Stomach (tissue), 9 donors: ENCODE results near the gene JAG2. TPM values are rescaled to one million over a fixed set of nuclear protein-coding genes. Genes with fewer than 3 reads are reported as not detected.
A peak's percentile ranks its signal among the peaks of the same experiment; 100 is the strongest.

Source experiments
- DNase-seq, 2 donors: peaks; one replicate each; pipeline versions ENCODE4 v3.0.0 to v3.0.0-alpha.2; 2013 to 2019
- H3K27ac ChIP-seq, 5 donors: fragments of 200-600 bp in 4 of 5; sonication (generic) in 4 of 5; one replicate each; pipeline ENCODE4 v1.5.1; 2013 to 2019; ENCODE audit warnings: mild to moderate bottlenecking in 1 of 5, moderate library complexity in 1 of 5
- H3K27me3 ChIP-seq, 3 donors: fragments of 200-600 bp; sonication (generic); one replicate each; pipeline ENCODE4 v1.5.1; 2017 to 2019; ENCODE audit warnings: mixed run types in 1 of 3
- H3K36me3 ChIP-seq, 4 donors: fragments of 200-600 bp; sonication (generic); 1 replicate in 3 of 4; 2 replicates in 1 of 4; pipeline ENCODE4 v1.5.1; 2016 to 2019
- H3K4me1 ChIP-seq, 4 donors: fragments of 200-600 bp; sonication (generic); one replicate each; pipeline ENCODE4 v1.5.1; 2016 to 2019
- H3K4me3 ChIP-seq, 4 donors: fragments of 200-600 bp; sonication (generic) in 3 of 4; one replicate each; pipeline ENCODE4 v1.5.1; 2016 to 2019; ENCODE audit warnings: mild to moderate bottlenecking in 1 of 4
- H3K9me3 ChIP-seq, 4 donors: fragments of 200-600 bp; sonication (generic); one replicate each; pipeline ENCODE4 v1.5.1; 2016 to 2019
- EP300 ChIP-seq: sonication (generic); formaldehyde crosslinking; IDR thresholded peaks from one replicate; pipeline ENCODE4 v1.6.1; 2017; ENCODE audit warnings: antibody characterized with exemption
- POLR2A ChIP-seq, 4 donors: fragments of 450-650 bp; IDR thresholded peaks; one replicate each; pipeline ENCODE4 v1.6.1; 2016; ENCODE audit warnings: antibody characterized with exemption in 4 of 4, control low read depth in 2 of 4, mild to moderate bottlenecking in 1 of 4, moderate library complexity in 1 of 4
- POLR2AphosphoS5 ChIP-seq, 3 donors: sonication (generic); formaldehyde crosslinking; IDR thresholded peaks; one replicate each; pipeline ENCODE4 v1.6.1; 2016; ENCODE audit warnings: antibody characterized with exemption in 3 of 3
- WGBS, 5 donors: extraction: QIAGEN DNeasy Blood & Tissue Kit in 3 of 5; methylation state at CpG; one replicate each; pipeline versions ENCODE4 v1.1.5 to v1.1.7; 2013 to 2018; 5-methylcytosine and 5-hydroxymethylcytosine counted together
- intact Hi-C: fragments of 100-400 bp; cut with DNase I; formaldehyde crosslinking; loops from one replicate; pipeline ENCODE4 v1.15.1; 2023; ENCODE audit warnings: low total_unique reads
- polyA plus RNA-seq, 3 donors: library from polyadenylated mRNA; stranded (reverse); fragments of 200-250 nt; gene quantifications; one replicate each; pipeline ENCODE4 v1.2.3, GENCODE V29; 2013
- total RNA-seq, 5 donors: library from RNA; depleted of rRNA; stranded (reverse); fragments of >200 nt; gene quantifications; one replicate each; pipeline versions ENCODE4 v1.1.0 to v1.2.3, GENCODE V29; 2014 to 2016
- TF ChIP-seq, protein P1 (sequence below), 7 experiments: fragments of 450-650 bp in 4 of 7; fragments of 200-600 bp in 3 of 7; sonication (generic) in 3 of 7; IDR thresholded peaks; one replicate each; pipeline ENCODE4 v1.5.1; 2016 to 2019; ENCODE audit warnings: antibody characterized with exemption in 7 of 7, control low read depth in 2 of 7, mild to moderate bottlenecking in 1 of 7
- donor health status: healthy with polysubstance abuse.
- donor health status: Bipolar disorder and iron deficiency.
- donor health status: healthy.

Gene JAG2
- total and polyA plus RNA-seq, 8 donors: 6.0 to 117 (median 15.6) TPM

DNA sequence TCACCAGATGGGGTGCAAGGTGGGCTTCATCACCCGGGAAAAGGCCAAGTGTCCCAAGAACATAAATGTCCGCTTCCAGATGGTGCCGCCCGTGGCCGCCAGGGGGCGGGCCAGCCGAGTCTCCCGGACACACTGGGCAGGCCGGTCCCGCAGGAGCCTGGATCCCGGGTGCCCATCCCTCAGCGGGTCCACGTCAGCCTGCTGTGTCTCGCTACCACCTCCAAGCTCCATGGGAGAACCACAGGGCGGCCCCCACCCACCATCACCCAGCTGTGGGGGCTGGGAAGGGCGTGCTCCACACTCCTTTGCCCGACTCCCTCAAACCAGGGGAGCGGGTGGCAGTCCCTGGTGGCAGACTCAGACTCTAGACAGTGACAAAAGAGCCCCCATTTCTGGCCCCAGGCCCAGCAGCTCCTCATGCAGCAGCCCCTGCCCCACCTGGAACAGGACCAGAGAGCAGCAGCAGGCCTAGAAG lies 34.5 kb upstream of the JAG2 start:
- Histone ChIP-seq H3K4me3 (no peak overlapping the region), H3K4me1 (peaks cover 31 to 66% (median 58%) of the 10 kb centered on the region in 4 donors), H3K36me3 (no peaks in the 10 kb centered on the region), H3K27me3 (peaks cover 4 to 51% (median 34%) of the 10 kb centered on the region in 3 donors), H3K27ac (no peak overlapping the region), H3K9me3 (no peaks in the 10 kb centered on the region)
- DNase-seq: peak; percentile 85 to 89
- WGBS, 5 donors: 5 to 14% (median 6%) methylated on average over 15 to 18 of the region's 18 CpGs
- TF ChIP-seq POLR2AphosphoS5 (IDR thresholded peaks at IDR 0.05) (peak in 1 of 3 donors; percentile 54), POLR2A (IDR thresholded peaks at IDR 0.05) (no peak), EP300 (no peak)
- TF ChIP-seq, protein P1, sequence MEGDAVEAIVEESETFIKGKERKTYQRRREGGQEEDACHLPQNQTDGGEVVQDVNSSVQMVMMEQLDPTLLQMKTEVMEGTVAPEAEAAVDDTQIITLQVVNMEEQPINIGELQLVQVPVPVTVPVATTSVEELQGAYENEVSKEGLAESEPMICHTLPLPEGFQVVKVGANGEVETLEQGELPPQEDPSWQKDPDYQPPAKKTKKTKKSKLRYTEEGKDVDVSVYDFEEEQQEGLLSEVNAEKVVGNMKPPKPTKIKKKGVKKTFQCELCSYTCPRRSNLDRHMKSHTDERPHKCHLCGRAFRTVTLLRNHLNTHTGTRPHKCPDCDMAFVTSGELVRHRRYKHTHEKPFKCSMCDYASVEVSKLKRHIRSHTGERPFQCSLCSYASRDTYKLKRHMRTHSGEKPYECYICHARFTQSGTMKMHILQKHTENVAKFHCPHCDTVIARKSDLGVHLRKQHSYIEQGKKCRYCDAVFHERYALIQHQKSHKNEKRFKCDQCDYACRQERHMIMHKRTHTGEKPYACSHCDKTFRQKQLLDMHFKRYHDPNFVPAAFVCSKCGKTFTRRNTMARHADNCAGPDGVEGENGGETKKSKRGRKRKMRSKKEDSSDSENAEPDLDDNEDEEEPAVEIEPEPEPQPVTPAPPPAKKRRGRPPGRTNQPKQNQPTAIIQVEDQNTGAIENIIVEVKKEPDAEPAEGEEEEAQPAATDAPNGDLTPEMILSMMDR (IDR thresholded peaks at IDR 0.05): peak in 6 of 7 experiments; percentile 85 to 97 (median 91)
- intact Hi-C loops: loop anchor here (5.0 to 10.0 kb wide), 2 partner anchors 82 to 149 kb away; no protein-coding TSS in a partner anchor

GRCh38 chr14:105201925-105202513 lies 33.4 kb upstream of the JAG2 start:
- H3K27me3 ChIP-seq: peaks cover 4 to 62% (median 43%) of the 10 kb centered on the region in 3 donors
- 45 to 60% (median 50%) methylated on average over 6 to 20 of the region's 20 CpGs for WGBS, 5 donors
- peaks cover 32 to 69% (median 59%) of the 10 kb centered on the region in 4 donors for H3K4me1 ChIP-seq
- H3K27ac ChIP-seq: peak overlapping the region in 4 of 5 donors; percentile 6 to 42 (median 23)
- no peak overlapping the region for H3K4me3 ChIP-seq
- intact Hi-C loops: loop anchor here (5.0 to 10.0 kb wide), 2 partner anchors 83 to 150 kb away; no protein-coding TSS in a partner anchor
- H3K9me3 ChIP-seq: no peaks in the 10 kb centered on the region
- DNase-seq: peak in 1 of 2 donors; percentile 48
- TF ChIP-seq POLR2A (IDR thresholded peaks at IDR 0.05): no peak
- TF ChIP-seq EP300: no peak
- TF ChIP-seq POLR2AphosphoS5 (IDR thresholded peaks at IDR 0.05): no peak
- TF ChIP-seq, protein P1 (IDR thresholded peaks at IDR 0.05): no peak
- no peaks in the 10 kb centered on the region for H3K36me3 ChIP-seq

- H3K36me3 ChIP-seq: no peaks in the 10 kb centered on the region
- intact Hi-C loops: loop anchor here (5.0 to 10.0 kb wide), 2 partner anchors 83 to 151 kb away; no protein-coding TSS in a partner anchor
- peak in 1 of 2 donors; percentile 38 for DNase-seq
- H3K27me3 ChIP-seq: peaks cover 9 to 69% (median 50%) of the 10 kb centered on the region in 3 donors
- H3K27ac ChIP-seq: peak overlapping the region in 4 of 5 donors; percentile 6 to 42 (median 23)
- H3K4me3 ChIP-seq: no peak overlapping the region
- H3K9me3 ChIP-seq: no peaks in the 10 kb centered on the region
- TF ChIP-seq EP300 (no peak), POLR2A (IDR thresholded peaks at IDR 0.05) (no peak), POLR2AphosphoS5 (IDR thresholded peaks at IDR 0.05) (no peak)
- TF ChIP-seq, protein P1 (IDR thresholded peaks at IDR 0.05): peak in 1 of 7 experiments; percentile 5
- peaks cover 39 to 70% (median 61%) of the 10 kb centered on the region in 4 donors for H3K4me1 ChIP-seq
- 38 to 55% (median 48%) methylated on average over 12 to 28 of the region's 28 CpGs for WGBS, 5 donors
These were observed 32.8 kb upstream of the JAG2 start for GRCh38 chr14:105201156-105201924.

GRCh38 chr14:105200641-105201040 lies 32.1 kb upstream of the JAG2 start:
- WGBS, 5 donors: 75 to 86% (median 78%) methylated on average over 16 of the region's 16 CpGs
- intact Hi-C loops: loop anchor here (5.0 to 10.0 kb wide), 2 partner anchors 84 to 152 kb away; no protein-coding TSS in a partner anchor
- Histone ChIP-seq H3K9me3 (no peaks in the 10 kb centered on the region), H3K4me1 (peaks cover 44 to 71% (median 62%) of the 10 kb centered on the region in 4 donors), H3K27me3 (peaks cover 10 to 76% (median 57%) of the 10 kb centered on the region in 3 donors), H3K4me3 (no peak overlapping the region), H3K27ac (no peak overlapping the region), H3K36me3 (no peaks in the 10 kb centered on the region)
- TF ChIP-seq EP300: no peak
- TF ChIP-seq, protein P1 (IDR thresholded peaks at IDR 0.05): no peak
- TF ChIP-seq POLR2AphosphoS5 (IDR thresholded peaks at IDR 0.05): no peak
- TF ChIP-seq POLR2A (IDR thresholded peaks at IDR 0.05): no peak
- no peak for DNase-seq
